SKM-1 (cell line): Measurements from ENCODE around the gene MACROD2.
"Not testable (repeated sequence)": the region's sequence is repeated elsewhere in the genome, so short reads cannot be mapped to it uniquely, and the experiment has no call there.

Source experiments
- DNase-seq: peaks from one replicate; lab custom pipeline; 2025; ENCODE audit not compliant: unreplicated experiment; lab: John Stamatoyannopoulos, UW

MACROD2 gene

DNA sequence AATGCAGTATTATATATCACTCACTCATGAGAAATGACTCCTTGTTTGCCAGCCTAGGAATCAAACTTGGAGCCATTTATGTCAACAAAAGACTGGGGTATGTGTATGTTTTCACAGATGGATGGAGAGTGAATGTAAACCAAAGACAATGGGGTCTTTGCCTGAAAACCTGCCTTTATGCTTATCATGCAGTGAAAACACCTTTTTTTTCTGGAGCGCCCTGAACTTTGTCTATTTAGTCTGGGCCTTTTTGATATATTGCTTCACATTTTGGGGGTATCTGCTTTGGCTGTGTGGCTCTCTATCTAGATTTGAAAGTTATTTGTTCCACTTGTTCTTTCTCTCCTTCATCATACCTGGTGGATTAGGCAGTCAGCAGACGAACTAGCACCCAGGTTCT, 1190.6 kb downstream of the MACROD2 start:
- no peak for DNase-seq

DNA sequence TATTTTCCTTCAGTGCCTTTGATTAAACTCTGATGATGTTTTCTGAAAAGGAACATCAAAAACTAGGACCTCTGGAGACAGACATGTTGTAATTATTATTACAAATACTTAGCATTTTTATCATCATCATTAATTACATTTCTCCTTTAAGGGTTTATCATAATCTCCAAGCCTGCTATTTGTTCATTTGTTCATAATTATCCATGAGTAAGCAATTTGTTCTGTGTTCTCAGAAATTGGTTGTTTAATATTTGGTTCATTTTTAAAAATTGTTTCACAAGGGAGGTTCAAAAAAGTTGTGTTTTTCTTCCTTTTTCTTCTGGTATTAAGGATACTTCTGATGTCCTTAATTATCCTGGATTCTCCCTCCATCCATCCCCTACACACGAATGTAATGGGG, 1192.3 kb downstream of the MACROD2 start:
- no peak for DNase-seq

DNA sequence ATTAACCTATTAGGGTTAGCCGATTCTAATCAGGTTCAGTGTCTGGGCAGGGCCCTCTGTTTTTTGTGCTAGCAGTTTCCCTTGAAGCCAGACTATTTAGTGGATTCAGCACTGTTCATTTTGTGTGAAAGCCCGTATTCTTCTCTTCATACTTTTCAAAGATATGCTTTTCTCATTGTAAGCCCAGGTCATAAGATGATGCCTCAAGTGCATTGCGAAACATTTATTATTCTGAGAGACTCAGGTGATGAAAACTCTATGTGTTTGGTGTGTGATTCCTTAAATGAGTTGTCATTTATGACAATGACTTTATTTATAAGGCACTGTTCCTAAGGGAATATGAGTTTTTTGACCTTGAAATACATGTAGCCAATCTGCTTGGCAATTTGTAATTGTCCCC, 1193.1 kb downstream of the MACROD2 start:
- no peak for DNase-seq

DNA sequence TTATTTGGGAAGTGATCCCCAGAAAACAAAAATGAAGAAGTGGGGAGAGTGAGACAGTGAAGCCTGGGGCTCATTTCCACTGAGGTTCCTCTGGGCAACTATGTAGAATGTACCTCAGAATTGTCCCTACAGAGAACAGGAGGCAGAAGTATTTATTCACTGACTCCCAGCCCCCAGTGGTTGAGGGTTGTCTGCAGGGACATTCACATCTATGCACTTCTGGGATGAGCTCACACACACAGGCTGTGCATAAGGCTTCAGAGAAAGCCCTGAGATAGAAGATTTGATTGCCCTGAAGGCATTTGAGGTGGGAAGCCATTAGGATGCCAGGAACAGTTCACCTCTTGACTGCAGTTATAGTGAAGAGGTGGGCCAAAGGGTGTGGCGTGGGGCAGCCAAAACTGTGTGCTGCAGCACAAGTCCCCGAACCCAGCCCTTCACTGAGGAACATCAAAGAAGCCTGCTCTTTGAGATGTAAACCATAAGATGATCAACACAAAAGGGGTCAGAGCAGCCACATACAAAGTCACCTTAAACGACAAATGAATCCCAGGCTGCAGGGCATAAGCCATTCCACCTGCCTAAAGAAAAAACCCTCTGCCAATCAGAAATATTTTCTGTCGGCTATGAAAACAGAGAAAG, 1195.9 kb downstream of the MACROD2 start:
- no peak for DNase-seq

DNA sequence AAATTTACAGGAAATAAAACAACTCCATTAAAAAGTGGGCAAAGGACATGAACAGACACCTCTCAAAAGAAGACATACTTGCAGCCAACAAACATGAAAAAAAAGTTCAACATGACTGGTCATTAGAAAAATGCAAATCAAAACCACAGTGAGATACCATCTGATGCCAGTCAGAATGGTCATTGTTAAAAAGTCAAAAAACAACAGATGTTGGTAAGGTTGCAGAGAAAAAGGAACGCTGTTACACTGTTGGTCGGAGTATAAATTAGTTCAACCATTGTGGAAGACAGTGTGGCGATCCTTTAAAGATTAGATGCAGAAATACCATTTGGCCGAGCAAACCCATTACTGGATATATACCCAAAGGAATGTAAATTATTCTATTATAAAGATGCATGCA, 1200.1 kb downstream of the MACROD2 start:
- DNase-seq: no peak

DNA sequence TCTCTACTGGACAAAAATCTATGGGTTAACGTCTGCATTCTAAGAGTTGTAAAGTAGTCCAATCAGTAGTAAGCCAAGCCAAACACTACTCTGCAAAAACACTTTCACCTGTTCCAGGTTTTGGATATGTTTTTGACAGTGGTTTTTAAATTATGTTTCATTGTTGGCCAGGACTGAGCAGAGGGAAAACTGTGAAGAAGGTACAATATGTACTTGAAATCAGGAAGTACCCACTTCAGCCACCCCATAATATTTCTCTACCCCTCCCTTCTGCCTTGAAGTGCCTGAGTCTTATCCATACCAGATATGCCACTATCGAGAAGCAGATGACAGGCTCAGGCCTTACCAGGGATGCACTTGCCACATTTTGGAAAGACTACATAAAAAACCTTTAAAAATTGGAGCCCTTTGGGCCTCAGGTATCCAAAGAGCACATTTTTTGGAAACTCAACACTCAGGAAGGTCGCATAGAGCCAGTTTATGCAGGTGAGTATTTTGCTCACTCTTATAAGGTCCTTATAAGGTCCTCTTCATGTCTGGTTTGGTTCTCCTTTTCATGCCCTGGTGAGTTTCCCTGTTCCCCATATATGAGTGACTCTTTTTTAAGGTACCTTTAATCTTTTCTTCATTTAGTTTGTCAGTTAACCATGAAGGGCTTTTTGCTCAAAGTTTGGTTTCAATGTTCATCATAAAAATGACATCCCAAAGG, 1201.4 kb downstream of the MACROD2 start:
- no peak for DNase-seq

DNA sequence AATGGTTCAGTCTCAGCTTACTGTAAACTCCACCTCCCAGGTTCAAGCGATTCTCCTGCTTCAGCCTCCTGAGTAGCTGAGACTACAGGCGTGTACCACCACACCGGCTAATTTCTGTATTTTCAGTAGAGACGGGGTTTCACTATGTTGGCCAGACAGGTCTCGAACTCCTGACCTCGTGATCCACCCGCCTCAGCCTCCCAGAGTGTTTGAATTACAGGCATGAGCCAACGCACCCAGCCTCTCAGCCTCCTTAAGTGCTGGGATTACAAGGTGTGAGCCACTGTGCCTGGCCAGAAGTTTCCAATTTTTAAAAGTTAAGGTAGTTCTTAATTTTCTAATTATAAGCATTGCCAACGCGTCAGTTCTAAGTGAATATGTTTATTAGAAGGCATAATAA, 1202.7 kb downstream of the MACROD2 start:
- DNase-seq: not testable (repeated sequence)

DNA sequence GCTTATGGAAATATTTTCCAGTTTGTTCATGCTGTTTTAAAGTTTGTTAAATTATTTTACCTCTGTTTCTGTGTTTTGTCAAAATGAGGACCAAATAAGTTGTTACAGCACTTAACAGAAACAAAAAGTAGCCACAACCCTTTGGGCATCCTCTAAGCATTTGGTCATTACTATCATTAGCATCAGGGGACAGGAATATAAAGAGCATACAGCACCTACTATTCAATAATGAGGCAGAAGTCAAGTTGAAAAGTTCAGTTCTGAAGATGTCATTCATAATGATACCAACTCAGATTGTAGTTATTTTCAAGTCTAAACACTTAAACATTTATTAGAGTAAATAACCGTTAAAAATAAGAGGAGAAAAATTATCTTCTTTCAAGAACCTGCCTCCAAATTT, 1204.4 kb downstream of the MACROD2 start:
- DNase-seq: no peak

DNA sequence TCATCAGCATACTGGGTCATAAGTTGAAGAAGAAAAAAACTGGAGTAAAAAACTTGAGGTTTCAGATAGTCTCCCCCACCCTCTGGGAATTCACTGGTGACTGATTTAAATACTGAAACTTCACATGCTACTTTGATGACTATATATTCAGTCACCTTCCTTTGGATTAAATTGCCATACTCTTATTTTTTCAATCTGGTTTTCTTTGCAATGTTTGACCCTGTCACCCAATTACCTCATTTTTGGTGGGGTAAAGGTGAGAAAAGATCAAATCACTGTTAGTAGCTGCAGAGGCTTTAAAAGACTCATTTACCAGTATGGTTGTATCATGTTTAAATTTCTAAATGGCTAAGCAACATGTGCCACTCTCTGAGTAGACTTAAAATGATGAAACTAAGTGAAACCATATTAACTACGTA, 1204.8 kb downstream of the MACROD2 start:
- DNase-seq: no peak

DNA sequence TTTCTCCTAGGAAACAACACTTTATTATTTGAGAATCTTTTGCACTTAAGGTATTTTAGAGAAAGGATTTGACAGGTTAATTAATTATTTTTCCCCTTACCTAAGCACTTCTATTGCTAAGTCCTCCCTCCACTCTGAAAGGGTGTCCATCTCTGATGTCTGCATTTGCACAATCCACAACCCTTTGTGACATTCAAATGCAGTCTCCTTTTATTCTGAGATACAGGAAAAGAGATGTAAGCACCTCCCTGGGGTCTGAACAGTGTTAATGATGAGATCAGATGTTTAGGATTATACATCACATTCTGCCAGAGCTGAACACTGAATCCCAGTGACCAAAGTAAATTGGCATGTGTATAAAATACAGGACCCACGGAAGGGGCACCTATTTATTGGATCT, 1206.3 kb downstream of the MACROD2 start:
- DNase-seq: no peak

DNA sequence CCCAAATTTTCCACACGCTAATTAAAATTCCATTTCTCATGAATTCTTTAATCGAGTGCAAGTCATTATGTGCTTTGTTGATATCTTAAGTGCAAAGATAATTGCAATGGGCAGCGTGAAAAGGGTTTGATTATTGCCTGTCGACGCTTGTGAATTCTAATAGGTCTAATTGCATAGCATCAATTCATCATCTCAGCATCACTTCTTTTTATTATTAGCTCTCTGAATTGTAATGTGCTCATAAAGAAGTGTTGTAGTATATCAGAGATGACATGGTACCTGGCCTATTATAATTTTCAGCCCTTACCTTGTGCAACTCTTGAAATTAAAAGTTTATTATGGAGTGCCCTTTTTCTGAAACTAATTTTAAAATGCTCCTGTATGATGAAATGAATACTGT, 1208.9 kb downstream of the MACROD2 start:
- no peak for DNase-seq

DNA sequence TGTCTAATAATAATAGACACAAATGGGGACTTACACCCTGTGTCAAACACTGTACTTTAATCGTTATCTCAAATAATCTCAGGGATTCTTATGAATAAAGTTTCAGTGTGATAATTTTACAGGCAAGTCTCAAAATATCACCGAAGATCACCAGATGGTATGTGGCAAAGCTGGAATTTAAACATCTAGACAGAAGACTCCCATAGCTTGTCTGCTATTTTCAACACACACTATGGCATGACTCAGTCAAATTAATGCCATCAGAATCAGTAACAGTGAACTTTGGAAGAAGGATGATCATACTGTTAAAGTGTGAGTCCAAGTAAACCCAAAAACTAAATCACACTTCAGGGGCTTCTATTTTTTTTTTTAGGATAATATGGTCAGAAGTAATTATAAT, 1209.7 kb downstream of the MACROD2 start:
- no peak for DNase-seq

DNA sequence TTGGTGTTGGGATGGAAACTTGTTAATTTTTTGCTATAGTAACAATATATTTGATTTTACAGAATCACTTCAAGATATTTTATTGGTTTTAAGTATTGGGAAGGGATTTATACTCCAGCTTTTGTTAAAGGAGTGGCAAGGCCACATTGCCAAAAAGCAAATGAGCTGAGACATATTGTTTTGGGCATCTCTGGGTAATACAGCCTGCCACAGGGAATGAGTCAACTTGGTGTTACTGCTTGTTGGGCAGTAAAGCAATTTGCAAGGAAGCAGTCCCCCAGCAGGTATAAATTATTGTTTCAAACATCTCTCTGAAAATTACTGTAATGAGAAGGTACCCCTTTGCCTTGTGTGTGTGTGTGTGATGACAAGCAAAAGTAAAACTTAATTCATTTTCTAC, 1210.4 kb downstream of the MACROD2 start:
- DNase-seq: no peak

DNA sequence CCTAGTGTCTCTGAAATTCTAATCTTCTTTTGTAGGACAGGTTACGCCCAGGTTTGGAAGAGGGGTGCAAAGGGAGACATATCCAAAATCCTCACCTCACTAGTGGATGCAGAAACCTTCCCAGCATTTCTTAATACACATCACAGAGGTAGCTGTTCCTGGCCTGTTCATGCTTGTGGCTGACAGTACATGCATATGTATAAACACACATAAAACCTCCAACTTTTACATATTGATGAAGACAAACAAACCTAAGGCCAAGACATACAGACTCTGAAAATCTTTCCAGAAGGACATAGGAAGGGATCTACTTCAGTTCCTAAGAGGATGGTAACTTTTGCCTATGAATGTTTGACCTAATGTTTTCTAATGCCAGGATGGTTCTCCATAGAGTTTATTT, 1214.2 kb downstream of the MACROD2 start:
- no peak for DNase-seq

DNA sequence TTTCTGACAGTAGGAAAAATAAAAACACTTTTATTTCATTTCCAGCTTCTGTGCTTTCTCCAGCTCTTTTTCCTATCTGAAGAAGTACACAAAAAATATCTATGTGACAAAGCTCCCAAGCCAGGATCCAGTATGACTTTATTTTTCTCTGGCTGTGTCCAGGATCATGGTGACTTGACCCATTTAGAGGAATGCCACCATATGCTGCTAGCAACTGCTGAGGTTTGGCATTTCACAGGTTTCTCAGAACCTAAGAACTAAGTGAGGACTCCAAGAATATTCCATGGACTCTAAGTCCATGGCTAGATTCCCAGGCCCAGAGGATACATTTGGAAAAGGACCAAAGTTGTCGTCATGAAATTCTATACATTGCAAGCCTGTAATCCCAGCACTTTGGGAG, 1218.7 kb downstream of the MACROD2 start:
- no peak for DNase-seq

DNA sequence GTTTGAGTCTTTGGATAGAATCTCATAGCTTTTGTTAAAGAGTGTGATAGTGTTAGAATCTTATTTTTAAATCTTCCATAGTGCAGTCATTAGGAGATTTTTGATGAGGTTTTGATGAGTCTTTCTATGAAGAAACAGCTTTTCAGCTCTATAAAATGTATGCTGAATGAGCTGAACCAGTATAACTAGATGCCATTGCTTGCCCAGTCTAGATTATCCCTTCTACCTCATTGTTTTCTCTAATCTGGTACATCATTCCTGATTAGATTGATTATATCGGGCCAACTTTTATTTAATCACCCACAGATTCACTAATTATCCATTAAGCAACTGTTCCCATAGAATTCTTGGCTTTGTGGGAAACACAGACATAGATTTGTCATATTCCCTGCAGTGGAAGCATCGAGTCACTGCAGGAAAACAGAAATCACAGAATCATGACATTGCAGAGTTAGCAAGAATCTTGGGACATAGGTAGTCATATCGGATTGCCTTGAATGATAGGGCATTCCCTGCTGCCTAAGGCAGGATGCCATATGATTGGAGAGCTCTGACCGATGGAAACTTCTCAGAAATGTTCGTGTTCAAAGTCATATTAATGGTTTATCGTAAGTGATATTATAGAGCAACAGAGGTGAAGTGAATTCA, 1224.8 kb downstream of the MACROD2 start:
- DNase-seq: no peak

DNA sequence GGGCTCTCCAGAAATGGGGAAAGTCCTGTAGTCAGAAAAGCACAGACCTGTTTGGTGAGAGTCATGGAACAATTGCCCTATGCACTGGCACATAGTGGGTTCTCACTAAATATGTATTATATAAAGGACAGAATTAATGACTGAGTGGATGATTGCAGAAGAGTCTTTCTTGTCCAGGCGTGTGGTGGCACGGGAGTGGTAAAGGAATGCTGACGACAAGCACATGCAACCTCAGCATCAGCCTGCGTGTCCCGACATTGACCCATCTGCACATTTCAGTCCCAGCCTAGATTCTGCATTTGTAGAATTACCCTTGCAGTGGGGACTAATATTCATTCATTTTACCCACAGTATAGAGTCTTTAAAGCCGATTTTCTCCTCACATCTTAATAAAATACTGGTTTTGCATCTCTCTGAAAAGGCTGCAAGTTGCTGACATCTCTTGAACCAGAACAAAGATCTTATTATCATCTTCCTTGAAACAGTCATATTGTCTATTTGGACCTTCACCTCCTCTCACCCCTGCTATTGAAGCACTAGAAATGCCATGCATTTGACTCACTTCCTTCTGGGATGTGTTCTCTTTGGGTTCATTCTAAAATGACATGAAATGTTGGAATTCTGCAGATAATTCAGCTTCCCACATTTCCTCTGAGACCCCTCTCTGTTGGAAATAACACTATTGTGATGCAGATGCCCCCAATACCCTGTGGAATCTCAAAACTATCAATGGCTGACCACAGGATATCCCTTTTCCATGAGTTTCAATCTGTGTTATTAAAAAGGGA, 1225.7 kb downstream of the MACROD2 start:
- no peak for DNase-seq

DNA sequence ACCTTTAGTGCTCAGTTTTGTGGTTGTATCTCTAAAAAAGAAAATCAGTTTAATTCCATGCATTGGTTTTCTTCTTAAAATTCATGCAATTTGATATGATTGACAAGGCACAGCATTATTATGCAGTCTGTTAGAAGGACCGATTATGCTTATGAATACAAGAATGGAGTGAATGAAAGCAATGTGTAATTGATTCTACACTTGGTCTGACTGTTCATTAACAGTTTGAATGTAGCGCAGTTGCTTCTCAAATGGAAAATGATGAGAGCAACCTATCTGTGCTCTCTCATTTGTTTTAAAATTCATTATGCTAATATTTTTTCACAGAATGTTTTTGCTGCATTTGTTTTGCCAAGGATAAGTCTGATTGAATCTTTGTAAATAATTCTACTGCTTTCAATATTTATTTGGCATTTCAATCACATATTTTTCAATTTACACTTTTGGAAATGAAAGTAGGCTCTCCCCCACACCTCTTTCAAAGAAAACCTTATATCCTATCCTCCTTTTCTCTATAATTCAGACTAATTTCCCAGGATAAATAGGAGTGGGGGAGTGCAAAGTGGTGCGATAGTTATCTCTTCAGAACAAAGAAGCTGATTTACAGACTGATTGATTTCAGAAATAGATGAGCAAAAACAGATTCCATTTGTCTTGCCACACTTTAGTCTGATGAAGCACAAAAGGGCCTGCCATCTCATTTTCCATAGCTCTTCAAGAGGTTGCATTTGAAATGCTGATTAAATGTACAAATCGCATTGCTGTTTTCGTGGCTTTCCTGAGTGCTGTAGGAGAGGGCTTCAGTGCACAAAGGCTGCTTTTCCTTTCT, 1227.4 kb downstream of the MACROD2 start:
- DNase-seq: no peak

DNA sequence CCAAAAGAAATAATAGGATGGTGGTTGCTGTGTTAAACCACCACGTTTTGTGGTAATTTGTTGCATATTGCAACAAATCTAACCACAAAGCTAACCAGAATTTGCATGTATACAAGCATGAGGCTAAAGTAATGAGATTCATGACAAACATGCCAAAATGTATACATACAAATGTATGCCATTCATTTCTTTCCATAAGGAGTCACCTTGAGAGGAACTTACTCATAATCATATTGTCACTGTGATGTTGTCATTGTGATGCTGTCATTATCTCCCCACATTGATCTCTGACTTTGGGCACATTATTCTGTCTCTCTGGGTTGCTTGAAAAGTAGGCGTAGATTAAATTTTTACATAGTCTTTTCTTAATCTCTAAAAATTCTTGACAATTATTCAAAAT, 1228.9 kb downstream of the MACROD2 start:
- no peak for DNase-seq

DNA sequence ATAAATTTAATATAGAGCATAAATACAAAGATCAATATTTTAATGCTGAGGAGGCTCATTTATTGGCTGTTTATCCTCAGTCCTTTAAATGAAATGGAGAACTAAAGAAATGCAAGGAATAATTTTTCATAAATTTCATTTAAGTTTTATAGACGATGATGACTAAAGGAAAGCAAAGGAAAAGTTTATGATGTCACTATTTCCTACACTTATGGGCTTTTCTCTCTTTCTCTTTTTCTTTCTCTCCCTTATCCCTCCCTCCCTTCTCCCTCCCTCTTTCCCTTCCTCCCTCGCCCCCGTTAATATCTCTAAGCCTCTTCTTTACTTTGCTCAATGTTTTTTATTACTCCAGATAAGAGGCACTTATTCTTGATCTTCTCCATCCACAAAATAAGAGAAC, 1231.8 kb downstream of the MACROD2 start:
- no peak for DNase-seq

DNA sequence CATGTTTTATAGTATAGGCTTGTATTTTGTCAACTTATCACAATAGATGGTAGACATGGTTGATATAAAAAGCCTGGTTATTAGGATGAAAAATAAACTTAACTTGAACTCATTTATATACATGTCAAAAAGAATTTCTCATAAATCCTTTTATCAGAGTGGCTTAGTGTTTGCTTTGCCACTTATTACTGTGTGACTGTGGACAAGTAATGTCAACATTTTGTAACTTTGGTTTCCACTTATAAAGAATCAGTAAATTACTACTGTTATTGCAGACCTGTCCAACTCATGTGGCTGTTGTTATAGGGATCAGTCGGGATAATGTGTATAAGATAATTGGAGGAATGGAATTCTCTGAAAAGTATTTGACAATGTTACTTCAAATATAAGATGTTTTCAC, 1236.9 kb downstream of the MACROD2 start:
- DNase-seq: no peak
